ENCODE measurements around the gene DNMT3L. TPM values are rescaled to one million over a fixed set of nuclear protein-coding genes. Genes with fewer than 3 reads are reported as not detected.

Gene DNMT3L
- total and polyA plus RNA-seq, 4 experiments from 2014 or later: not detected

GRCh38 chr21:44295163-44295573, 33.5 kb upstream of the DNMT3L start:
- DNase-seq: peak in 2 of 5 donors; percentile 15 to 39
- H3K36me3 ChIP-seq (ENCODE audit: insufficient read depth, low read length): no peaks in the 10 kb centered on the region
- no peaks in the 10 kb centered on the region for H3K27me3 ChIP-seq (ENCODE audit: insufficient read depth, low read length)
- peaks cover 18 to 44% (median 32%) of the 10 kb centered on the region in 4 donors for H3K4me1 Mint-ChIP-seq
- intact Hi-C loops (cut with micrococcal nuclease): no loop called here
- H3K9me3 ChIP-seq (ENCODE audit: control insufficient read depth in 1 of 2, low read length in 2 of 2): no peaks in the 10 kb centered on the region
- H3K27ac ChIP-seq (ENCODE audit: low read depth, low read length): no peak overlapping the region
- peak overlapping the region in 4 of 8 donors; percentile 24 to 67 (median 58) for H3K4me3 Mint-ChIP-seq
- H3K4me3 ChIP-seq (ENCODE audit: low read length in 2 of 2): no peak overlapping the region
- POLR2A ChIA-PET (ENCODE audit: partially characterized antibody): interaction anchor here (1.0 kb wide), 1 partner anchor 8 kb away, joined by 3 read pairs; no protein-coding TSS in a partner anchor
- H3K27me3 Mint-ChIP-seq: no peaks in the 10 kb centered on the region
- peaks cover 0 to 2% (median 0%) of the 10 kb centered on the region in 8 donors for H3K9me3 Mint-ChIP-seq
- H3K27ac Mint-ChIP-seq: peak overlapping the region in 6 of 7 donors; percentile 36 to 88 (median 76)
- peaks cover 59% of the 10 kb centered on the region for H3K4me1 ChIP-seq (ENCODE audit: insufficient read depth, low read length)
- CTCF ChIA-PET (ENCODE audit: partially characterized antibody): no interaction called here
- H3K36me3 Mint-ChIP-seq: peaks cover 0 to 3% of the 10 kb centered on the region in 2 donors

GRCh38 chr21:44294391-44295162, 32.9 kb upstream of the DNMT3L start:
- Histone ChIP-seq H3K4me1 (ENCODE audit: insufficient read depth, low read length) (peaks cover 59% of the 10 kb centered on the region), H3K36me3 (ENCODE audit: insufficient read depth, low read length) (no peaks in the 10 kb centered on the region), H3K27me3 (ENCODE audit: insufficient read depth, low read length) (no peaks in the 10 kb centered on the region), H3K4me3 (ENCODE audit: low read length in 2 of 2) (no peak overlapping the region), H3K27ac (ENCODE audit: low read depth, low read length) (no peak overlapping the region), H3K9me3 (ENCODE audit: control insufficient read depth in 1 of 2, low read length in 2 of 2) (no peaks in the 10 kb centered on the region)
- Mint-ChIP-seq H3K27me3 (no peaks in the 10 kb centered on the region), H3K9me3 (peaks cover 0 to 2% (median 0%) of the 10 kb centered on the region in 8 donors), H3K4me1 (peaks cover 18 to 45% (median 33%) of the 10 kb centered on the region in 4 donors), H3K4me3 (peak overlapping the region in 2 of 8 donors; percentile 38 to 59), H3K36me3 (peaks cover 0 to 3% of the 10 kb centered on the region in 2 donors), H3K27ac (peak overlapping the region in 4 of 7 donors; percentile 29 to 67 (median 55))
- DNase-seq: peak; percentile 15 to 56 (median 27)
- intact Hi-C loops (cut with micrococcal nuclease): no loop called here
- CTCF ChIA-PET (ENCODE audit: partially characterized antibody): no interaction called here
- POLR2A ChIA-PET (ENCODE audit: partially characterized antibody): interaction anchor here (1.0 kb wide), 1 partner anchor 9 kb away, joined by 3 read pairs; no protein-coding TSS in a partner anchor

GRCh38 chr21:44293551-44294231, 32.0 kb upstream of the DNMT3L start:
- Histone ChIP-seq H3K9me3 (ENCODE audit: control insufficient read depth in 1 of 2, low read length in 2 of 2) (no peaks in the 10 kb centered on the region), H3K36me3 (ENCODE audit: insufficient read depth, low read length) (no peaks in the 10 kb centered on the region), H3K27ac (ENCODE audit: low read depth, low read length) (no peak overlapping the region), H3K4me3 (ENCODE audit: low read length in 2 of 2) (no peak overlapping the region), H3K4me1 (ENCODE audit: insufficient read depth, low read length) (peaks cover 52% of the 10 kb centered on the region), H3K27me3 (ENCODE audit: insufficient read depth, low read length) (no peaks in the 10 kb centered on the region)
- Mint-ChIP-seq H3K27me3 (no peaks in the 10 kb centered on the region), H3K36me3 (no peaks in the 10 kb centered on the region), H3K4me1 (peaks cover 13 to 37% (median 27%) of the 10 kb centered on the region in 4 donors), H3K27ac (peak overlapping the region in 1 of 7 donors; percentile 23), H3K9me3 (peaks cover 0 to 1% (median 0%) of the 10 kb centered on the region in 8 donors), H3K4me3 (peak overlapping the region in 5 of 8 donors; percentile 48 to 71 (median 53))
- CTCF ChIA-PET (ENCODE audit: partially characterized antibody): no interaction called here
- POLR2A ChIA-PET (ENCODE audit: partially characterized antibody): interaction anchor here (1.0 kb wide), 1 partner anchor 10 kb away, joined by 3 read pairs; no protein-coding TSS in a partner anchor
- DNase-seq: peak; percentile 43 to 63 (median 57)
- intact Hi-C loops (cut with micrococcal nuclease): no loop called here

GRCh38 chr21:44292812-44293195, 31.1 kb upstream of the DNMT3L start:
- peaks cover 7 to 33% (median 19%) of the 10 kb centered on the region in 4 donors for H3K4me1 Mint-ChIP-seq
- no peaks in the 10 kb centered on the region for H3K9me3 Mint-ChIP-seq
- no peaks in the 10 kb centered on the region for H3K36me3 ChIP-seq (ENCODE audit: insufficient read depth, low read length)
- H3K9me3 ChIP-seq (ENCODE audit: control insufficient read depth in 1 of 2, low read length in 2 of 2): no peaks in the 10 kb centered on the region
- DNase-seq: peak in 1 of 5 donors; percentile 33
- peak overlapping the region in 4 of 8 donors; percentile 27 to 76 (median 48) for H3K4me3 Mint-ChIP-seq
- CTCF ChIA-PET (ENCODE audit: partially characterized antibody): no interaction called here
- intact Hi-C loops (cut with micrococcal nuclease): no loop called here
- H3K27ac ChIP-seq (ENCODE audit: low read depth, low read length): no peak overlapping the region
- peaks cover 43% of the 10 kb centered on the region for H3K4me1 ChIP-seq (ENCODE audit: insufficient read depth, low read length)
- peak overlapping the region in 1 of 7 donors; percentile 47 for H3K27ac Mint-ChIP-seq
- POLR2A ChIA-PET (ENCODE audit: partially characterized antibody): no interaction called here
- H3K27me3 Mint-ChIP-seq: no peaks in the 10 kb centered on the region
- no peak overlapping the region for H3K4me3 ChIP-seq (ENCODE audit: low read length in 2 of 2)
- no peaks in the 10 kb centered on the region for H3K27me3 ChIP-seq (ENCODE audit: insufficient read depth, low read length)
- no peaks in the 10 kb centered on the region for H3K36me3 Mint-ChIP-seq

GRCh38 chr21:44291936-44292811, 30.5 kb upstream of the DNMT3L start:
- no peaks in the 10 kb centered on the region for H3K27me3 Mint-ChIP-seq
- no peaks in the 10 kb centered on the region for H3K36me3 Mint-ChIP-seq
- no peaks in the 10 kb centered on the region for H3K9me3 Mint-ChIP-seq
- H3K27me3 ChIP-seq (ENCODE audit: insufficient read depth, low read length): no peaks in the 10 kb centered on the region
- peak overlapping the region in 7 of 8 donors; percentile 27 to 72 (median 65) for H3K4me3 Mint-ChIP-seq
- H3K9me3 ChIP-seq (ENCODE audit: control insufficient read depth in 1 of 2, low read length in 2 of 2): no peaks in the 10 kb centered on the region
- POLR2A ChIA-PET (ENCODE audit: partially characterized antibody): no interaction called here
- intact Hi-C loops (cut with micrococcal nuclease): no loop called here
- H3K4me1 Mint-ChIP-seq: peaks cover 6 to 29% (median 14%) of the 10 kb centered on the region in 4 donors
- peak in 1 of 5 donors; percentile 22 for DNase-seq
- H3K27ac ChIP-seq (ENCODE audit: low read depth, low read length): no peak overlapping the region
- H3K4me1 ChIP-seq (ENCODE audit: insufficient read depth, low read length): peaks cover 36% of the 10 kb centered on the region
- CTCF ChIA-PET (ENCODE audit: partially characterized antibody): interaction anchor here (0.5 kb wide), 1 partner anchor 1681 kb away, joined by 3 read pairs; no protein-coding TSS in a partner anchor
- H3K27ac Mint-ChIP-seq: peak overlapping the region in 3 of 7 donors; percentile 47 to 64 (median 55)
- H3K36me3 ChIP-seq (ENCODE audit: insufficient read depth, low read length): no peaks in the 10 kb centered on the region
- H3K4me3 ChIP-seq (ENCODE audit: low read length in 2 of 2): no peak overlapping the region

GRCh38 chr21:44291078-44291935, 29.6 kb upstream of the DNMT3L start:
- Mint-ChIP-seq H3K4me1 (peaks cover 6 to 28% (median 14%) of the 10 kb centered on the region in 4 donors), H3K36me3 (no peaks in the 10 kb centered on the region), H3K27ac (peak overlapping the region in 2 of 7 donors; percentile 35 to 46), H3K4me3 (peak overlapping the region in 5 of 8 donors; percentile 36 to 63 (median 41)), H3K27me3 (no peaks in the 10 kb centered on the region), H3K9me3 (no peaks in the 10 kb centered on the region)
- CTCF ChIA-PET (ENCODE audit: partially characterized antibody): interaction anchor here (0.5 kb wide), 1 partner anchor 1682 kb away, joined by 3 read pairs; no protein-coding TSS in a partner anchor
- POLR2A ChIA-PET (ENCODE audit: partially characterized antibody): no interaction called here
- DNase-seq: peak in 1 of 5 donors; percentile 32
- H3K27ac ChIP-seq (ENCODE audit: low read depth, low read length): no peak overlapping the region
- H3K4me1 ChIP-seq (ENCODE audit: insufficient read depth, low read length): peaks cover 36% of the 10 kb centered on the region
- intact Hi-C loops (cut with micrococcal nuclease): no loop called here
- no peaks in the 10 kb centered on the region for H3K9me3 ChIP-seq (ENCODE audit: control insufficient read depth in 1 of 2, low read length in 2 of 2)
- H3K36me3 ChIP-seq (ENCODE audit: insufficient read depth, low read length): no peaks in the 10 kb centered on the region
- H3K27me3 ChIP-seq (ENCODE audit: insufficient read depth, low read length): no peaks in the 10 kb centered on the region
- no peak overlapping the region for H3K4me3 ChIP-seq (ENCODE audit: low read length in 2 of 2)

Measured in CD4-positive, alpha-beta memory T cell (primary cell).